Measurements from ENCODE around the gene RNF135. TPM values are rescaled to one million over a fixed set of nuclear protein-coding genes. Genes with fewer than 3 reads are reported as not detected.

RNF135 gene, protein sequence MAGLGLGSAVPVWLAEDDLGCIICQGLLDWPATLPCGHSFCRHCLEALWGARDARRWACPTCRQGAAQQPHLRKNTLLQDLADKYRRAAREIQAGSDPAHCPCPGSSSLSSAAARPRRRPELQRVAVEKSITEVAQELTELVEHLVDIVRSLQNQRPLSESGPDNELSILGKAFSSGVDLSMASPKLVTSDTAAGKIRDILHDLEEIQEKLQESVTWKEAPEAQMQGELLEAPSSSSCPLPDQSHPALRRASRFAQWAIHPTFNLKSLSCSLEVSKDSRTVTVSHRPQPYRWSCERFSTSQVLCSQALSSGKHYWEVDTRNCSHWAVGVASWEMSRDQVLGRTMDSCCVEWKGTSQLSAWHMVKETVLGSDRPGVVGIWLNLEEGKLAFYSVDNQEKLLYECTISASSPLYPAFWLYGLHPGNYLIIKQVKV
- total RNA-seq (2014; rRNA removed) (10.4 and 10.7 TPM in 2 replicates), Bru-seq, nascent RNA (percentile 60 among the genes with signal in this experiment), BruChase-seq, experiment 1, labeled RNA remaining after a 6-hour chase (percentile 68 among the genes with signal in this experiment), BruChase-seq, experiment 2, labeled RNA remaining after a 2-hour chase (percentile 65 among the genes with signal in this experiment)
- long read RNA-seq, transcript RNF135-202 (5 exons, 2,892 nt): major isoform, 34 of 74 reads
- long read RNA-seq, transcript RNF135-201 (4 exons, 1,905 nt): minor isoform, 22 of 74 reads
- long read RNA-seq, partial matches to known transcripts: 1 of 74 reads
- long read RNA-seq, other reads (novel, unspliced or antisense): 15 of 74 reads

- peak; percentile 92 for ATAC-seq
- no peaks in the 10 kb centered on the region for H3K27me3 ChIP-seq (ENCODE audit: low read length)
- H3K79me2 ChIP-seq (ENCODE audit: low read length): peaks cover 25% of the 10 kb centered on the region
- peak within 1 kb of the TSS; percentile 89 for H3K27ac ChIP-seq (ENCODE audit: low read length)
- peak within 1 kb of the TSS; percentile 87 for H3K4me3 ChIP-seq (ENCODE audit: low read length)
- peak within 1 kb of the TSS; percentile 73 for H2AFZ ChIP-seq (ENCODE audit: low read length)
- peak within 1 kb of the TSS; percentile 96 for H3K4me2 ChIP-seq (ENCODE audit: low read length)
- BruUV-seq (replicated peaks): no TSS peak
- peak within 1 kb of the TSS; percentile 94 for H3K9ac ChIP-seq (ENCODE audit: low read length)
- no peaks in the 10 kb centered on the region for H3K9me3 ChIP-seq (ENCODE audit: low read length)
- no peaks in the 10 kb centered on the region for H3F3A ChIP-seq (ENCODE audit: low read length, unreplicated experiment)
- H3K4me1 ChIP-seq (ENCODE audit: insufficient read depth, low read length): no peaks in the 10 kb centered on the region
- no peaks in the 10 kb centered on the region for H3K9me2 ChIP-seq (replicated peaks; ENCODE audit: low read length)
- ChIA-PET CTCF (no interaction called here), POLR2A (ENCODE audit: unreplicated experiment) (interaction anchor here (0.5 kb wide), 1 partner anchor 235 kb away, joined by 13 read pairs; no protein-coding TSS in a partner anchor)
- intact Hi-C loops (cut with micrococcal nuclease): loop anchor here (5.0 kb wide), 1 partner anchor 64 kb away; the partner anchor contains the start of gene TEFM
- DNase-seq: peak; percentile 71
- no peaks in the 10 kb centered on the region for H4K20me1 ChIP-seq (ENCODE audit: low read length)
- TF ChIP-seq EZH2phosphoT487 (IDR thresholded peaks at IDR 0.05; ENCODE audit: borderline replicate concordance, low read length): no peak
- TF ChIP-seq, protein P1, sequence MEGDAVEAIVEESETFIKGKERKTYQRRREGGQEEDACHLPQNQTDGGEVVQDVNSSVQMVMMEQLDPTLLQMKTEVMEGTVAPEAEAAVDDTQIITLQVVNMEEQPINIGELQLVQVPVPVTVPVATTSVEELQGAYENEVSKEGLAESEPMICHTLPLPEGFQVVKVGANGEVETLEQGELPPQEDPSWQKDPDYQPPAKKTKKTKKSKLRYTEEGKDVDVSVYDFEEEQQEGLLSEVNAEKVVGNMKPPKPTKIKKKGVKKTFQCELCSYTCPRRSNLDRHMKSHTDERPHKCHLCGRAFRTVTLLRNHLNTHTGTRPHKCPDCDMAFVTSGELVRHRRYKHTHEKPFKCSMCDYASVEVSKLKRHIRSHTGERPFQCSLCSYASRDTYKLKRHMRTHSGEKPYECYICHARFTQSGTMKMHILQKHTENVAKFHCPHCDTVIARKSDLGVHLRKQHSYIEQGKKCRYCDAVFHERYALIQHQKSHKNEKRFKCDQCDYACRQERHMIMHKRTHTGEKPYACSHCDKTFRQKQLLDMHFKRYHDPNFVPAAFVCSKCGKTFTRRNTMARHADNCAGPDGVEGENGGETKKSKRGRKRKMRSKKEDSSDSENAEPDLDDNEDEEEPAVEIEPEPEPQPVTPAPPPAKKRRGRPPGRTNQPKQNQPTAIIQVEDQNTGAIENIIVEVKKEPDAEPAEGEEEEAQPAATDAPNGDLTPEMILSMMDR (conservative IDR thresholded peaks at IDR 0.05; ENCODE audit: low read depth, low read length): no peak
- no peak for TF ChIP-seq EZH2 (IDR thresholded peaks at IDR 0.05; ENCODE audit: low read length, unreplicated experiment)
- no peaks in the 10 kb centered on the region for H3K36me3 ChIP-seq (ENCODE audit: low read depth, low read length)
Observed at GRCh38 chr17:30970831-30971567, at the start of gene RNF135. RNF135 (plus strand) TSS chr17:30971039; CDS start chr17:30971074, 35 bp downstream.

GRCh38 chr17:30921544-30922196 is 49.2 kb upstream of the RNF135 start, which contains the start of gene ADAP2:
ADAP2 (plus strand) TSS chr17:30921945; CDS start chr17:30922015, 70 bp downstream.
- no peaks in the 10 kb centered on the region for H3K27me3 ChIP-seq (ENCODE audit: low read length)
- DNase-seq (peak; percentile 36), ATAC-seq (peak; percentile 91)
- ChIA-PET CTCF (no interaction called here), POLR2A (ENCODE audit: unreplicated experiment) (interaction anchor here (0.6 kb wide), 1 partner anchor 77 kb away, joined by 7 read pairs; no protein-coding TSS in a partner anchor)
- no peaks in the 10 kb centered on the region for H3K9me2 ChIP-seq (replicated peaks; ENCODE audit: low read length)
- H3F3A ChIP-seq (ENCODE audit: low read length, unreplicated experiment): no peaks in the 10 kb centered on the region
- H3K4me2 ChIP-seq (ENCODE audit: low read length): peak within 1 kb of the TSS; percentile 87
- TF ChIP-seq EZH2phosphoT487 (IDR thresholded peaks at IDR 0.05; ENCODE audit: borderline replicate concordance, low read length): no peak
- no peak for TF ChIP-seq EZH2 (IDR thresholded peaks at IDR 0.05; ENCODE audit: low read length, unreplicated experiment)
- TF ChIP-seq, protein P1 (conservative IDR thresholded peaks at IDR 0.05; ENCODE audit: low read depth, low read length): no peak
- H3K9ac ChIP-seq (ENCODE audit: low read length): no peak within 1 kb of the TSS
- no peaks in the 10 kb centered on the region for H3K36me3 ChIP-seq (ENCODE audit: low read depth, low read length)
- H4K20me1 ChIP-seq (ENCODE audit: low read length): no peaks in the 10 kb centered on the region
- no peak within 1 kb of the TSS for H3K27ac ChIP-seq (ENCODE audit: low read length)
- intact Hi-C loops (cut with micrococcal nuclease): no loop called here
- 0 out of 2 replicates have a peak, but pooled peaks cover 6% of the 10 kb centered on the region for H3K4me1 ChIP-seq (ENCODE audit: insufficient read depth, low read length)
- H2AFZ ChIP-seq (ENCODE audit: low read length): peak within 1 kb of the TSS; percentile 67; the same call in 1 of the 2 replicates
- no peaks in the 10 kb centered on the region for H3K79me2 ChIP-seq (ENCODE audit: low read length)
- no peaks in the 10 kb centered on the region for H3K9me3 ChIP-seq (ENCODE audit: low read length)
- peak within 1 kb of the TSS; percentile 64 for H3K4me3 ChIP-seq (ENCODE audit: low read length)
- no TSS peak for BruUV-seq (replicated peaks)

All from PC-3 (cell line).